T-helper 1 cell treated with Interleukin-12 subunit alpha and Interleukin-12 subunit beta and Interleukin-4 antibody, amounts not matched to agents 30 μg/mL and 1 μg/mL, for 36 hours (primary cell): ENCODE results near the gene OSBPL1A.

Experiments
- H3K27ac Mint-ChIP-seq: one replicate; pipeline ENCODE4 v1.8.0; 2021; ENCODE audit warnings: mild to moderate bottlenecking, mixed read lengths
- H3K27me3 Mint-ChIP-seq: one replicate; pipeline ENCODE4 v1.8.0; 2021; ENCODE audit warnings: low read depth, mixed read lengths
- H3K36me3 Mint-ChIP-seq: one replicate; pipeline ENCODE4 v1.8.0; 2021; ENCODE audit warnings: low read depth, mixed read lengths
- H3K4me1 Mint-ChIP-seq: one replicate; pipeline ENCODE4 v1.8.0; 2021; ENCODE audit warnings: low read depth, mixed read lengths
- H3K4me3 Mint-ChIP-seq: one replicate; pipeline ENCODE4 v1.8.0; 2021; ENCODE audit warnings: mild to moderate bottlenecking, moderate library complexity, mixed read lengths
- H3K9me3 Mint-ChIP-seq: one replicate; pipeline ENCODE4 v1.8.0; 2021; ENCODE audit warnings: mixed read lengths

The OSBPL1A gene

GRCh38 chr18:24274837-24275236 is 122.8 kb downstream of the OSBPL1A start:
- no peak overlapping the region for H3K4me3 Mint-ChIP-seq
- no peaks in the 10 kb centered on the region for H3K9me3 Mint-ChIP-seq
- H3K4me1 Mint-ChIP-seq = peaks cover 1% of the 10 kb centered on the region
- H3K27me3 Mint-ChIP-seq = peaks cover 51% of the 10 kb centered on the region
- H3K36me3 Mint-ChIP-seq = no peaks in the 10 kb centered on the region
- H3K27ac Mint-ChIP-seq = no peak overlapping the region

GRCh38 chr18:24273596-24273995 is 124.0 kb downstream of the OSBPL1A start:
- Mint-ChIP-seq H3K27ac (no peak overlapping the region), H3K9me3 (no peaks in the 10 kb centered on the region), H3K4me1 (peaks cover 1% of the 10 kb centered on the region), H3K4me3 (no peak overlapping the region), H3K27me3 (peaks cover 63% of the 10 kb centered on the region), H3K36me3 (no peaks in the 10 kb centered on the region)

- peaks cover 1% of the 10 kb centered on the region for H3K4me1 Mint-ChIP-seq
- H3K27ac Mint-ChIP-seq = no peak overlapping the region
- H3K36me3 Mint-ChIP-seq = no peaks in the 10 kb centered on the region
- peaks cover 64% of the 10 kb centered on the region for H3K27me3 Mint-ChIP-seq
- peak overlapping the region; percentile 22 for H3K4me3 Mint-ChIP-seq
- no peaks in the 10 kb centered on the region for H3K9me3 Mint-ChIP-seq
Observed at GRCh38 chr18:24272229-24272525, 125.4 kb downstream of the OSBPL1A start.

GRCh38 chr18:24271381-24272228 is 126.0 kb downstream of the OSBPL1A start:
- Mint-ChIP-seq H3K4me3 (peak overlapping the region; percentile 22), H3K27ac (no peak overlapping the region), H3K27me3 (peaks cover 64% of the 10 kb centered on the region), H3K36me3 (no peaks in the 10 kb centered on the region), H3K4me1 (peaks cover 1% of the 10 kb centered on the region), H3K9me3 (no peaks in the 10 kb centered on the region)

- H3K4me3 Mint-ChIP-seq = no peak overlapping the region
- H3K4me1 Mint-ChIP-seq = peaks cover 1% of the 10 kb centered on the region
- H3K27ac Mint-ChIP-seq = no peak overlapping the region
- H3K9me3 Mint-ChIP-seq = no peaks in the 10 kb centered on the region
- no peaks in the 10 kb centered on the region for H3K36me3 Mint-ChIP-seq
- peaks cover 69% of the 10 kb centered on the region for H3K27me3 Mint-ChIP-seq
Observed at GRCh38 chr18:24270937-24271380, 126.7 kb downstream of the OSBPL1A start.

GRCh38 chr18:24270358-24270936 is 127.2 kb downstream of the OSBPL1A start:
- H3K27me3 Mint-ChIP-seq = peaks cover 73% of the 10 kb centered on the region
- no peak overlapping the region for H3K4me3 Mint-ChIP-seq
- H3K4me1 Mint-ChIP-seq = peaks cover 1% of the 10 kb centered on the region

GRCh38 chr18:24268784-24269550 is 128.7 kb downstream of the OSBPL1A start:
- no peak overlapping the region for H3K4me3 Mint-ChIP-seq
- no peak overlapping the region for H3K27ac Mint-ChIP-seq
- peaks cover 1% of the 10 kb centered on the region for H3K4me1 Mint-ChIP-seq
- no peaks in the 10 kb centered on the region for H3K36me3 Mint-ChIP-seq
- H3K9me3 Mint-ChIP-seq = no peaks in the 10 kb centered on the region
- H3K27me3 Mint-ChIP-seq = peaks cover 64% of the 10 kb centered on the region

More at GRCh38 chr18:24270358-24270936, 127.2 kb downstream of the OSBPL1A start:
- Mint-ChIP-seq H3K9me3 (no peaks in the 10 kb centered on the region), H3K36me3 (no peaks in the 10 kb centered on the region), H3K27ac (no peak overlapping the region)

GRCh38 chr18:24267878-24268277 is 129.7 kb downstream of the OSBPL1A start:
- no peaks in the 10 kb centered on the region for H3K9me3 Mint-ChIP-seq
- H3K27me3 Mint-ChIP-seq = peaks cover 53% of the 10 kb centered on the region
- H3K4me3 Mint-ChIP-seq = no peak overlapping the region
- no peaks in the 10 kb centered on the region for H3K36me3 Mint-ChIP-seq
- no peak overlapping the region for H3K27ac Mint-ChIP-seq
- H3K4me1 Mint-ChIP-seq = peaks cover 1% of the 10 kb centered on the region

GRCh38 chr18:24266131-24266530 is 131.5 kb downstream of the OSBPL1A start:
- H3K9me3 Mint-ChIP-seq = no peaks in the 10 kb centered on the region
- no peak overlapping the region for H3K4me3 Mint-ChIP-seq
- H3K27ac Mint-ChIP-seq = no peak overlapping the region

GRCh38 chr18:24265502-24266064 is 132.0 kb downstream of the OSBPL1A start:
- H3K9me3 Mint-ChIP-seq = no peaks in the 10 kb centered on the region
- H3K27me3 Mint-ChIP-seq = peaks cover 37% of the 10 kb centered on the region
- no peak overlapping the region for H3K4me3 Mint-ChIP-seq
- no peak overlapping the region for H3K27ac Mint-ChIP-seq
- H3K4me1 Mint-ChIP-seq = no peaks in the 10 kb centered on the region
- no peaks in the 10 kb centered on the region for H3K36me3 Mint-ChIP-seq

More at GRCh38 chr18:24266131-24266530, 131.5 kb downstream of the OSBPL1A start:
- Mint-ChIP-seq H3K36me3 (no peaks in the 10 kb centered on the region), H3K4me1 (no peaks in the 10 kb centered on the region), H3K27me3 (peaks cover 42% of the 10 kb centered on the region)

GRCh38 chr18:24263050-24263449 is 134.6 kb downstream of the OSBPL1A start:
- Mint-ChIP-seq H3K27me3 (peaks cover 20% of the 10 kb centered on the region), H3K9me3 (no peaks in the 10 kb centered on the region), H3K27ac (no peak overlapping the region), H3K36me3 (no peaks in the 10 kb centered on the region), H3K4me3 (no peak overlapping the region), H3K4me1 (no peaks in the 10 kb centered on the region)

GRCh38 chr18:24262087-24262486 is 135.5 kb downstream of the OSBPL1A start:
- H3K36me3 Mint-ChIP-seq = no peaks in the 10 kb centered on the region
- no peaks in the 10 kb centered on the region for H3K9me3 Mint-ChIP-seq
- no peak overlapping the region for H3K4me3 Mint-ChIP-seq
- H3K27ac Mint-ChIP-seq = no peak overlapping the region
- H3K4me1 Mint-ChIP-seq = no peaks in the 10 kb centered on the region
- H3K27me3 Mint-ChIP-seq = peaks cover 23% of the 10 kb centered on the region

- no peaks in the 10 kb centered on the region for H3K36me3 Mint-ChIP-seq
- peaks cover 27% of the 10 kb centered on the region for H3K27me3 Mint-ChIP-seq
- no peak overlapping the region for H3K27ac Mint-ChIP-seq
- H3K9me3 Mint-ChIP-seq = no peaks in the 10 kb centered on the region
- H3K4me1 Mint-ChIP-seq = no peaks in the 10 kb centered on the region
- H3K4me3 Mint-ChIP-seq = no peak overlapping the region
Observed at GRCh38 chr18:24259869-24260641, 137.6 kb downstream of the OSBPL1A start.

GRCh38 chr18:24254071-24254470 is 143.6 kb downstream of the OSBPL1A start:
- Mint-ChIP-seq H3K27me3 (peaks cover 48% of the 10 kb centered on the region), H3K9me3 (no peaks in the 10 kb centered on the region), H3K4me3 (no peak overlapping the region), H3K27ac (no peak overlapping the region), H3K36me3 (no peaks in the 10 kb centered on the region), H3K4me1 (no peaks in the 10 kb centered on the region)
